BLaER1 (cell line): Measurements from ENCODE around the gene SYDE1.
"Not testable (repeated sequence)": the region's sequence is repeated elsewhere in the genome, so short reads cannot be mapped to it uniquely, and the experiment has no call there.

Experiments used
- H3K27ac ChIP-seq: shearing (Covaris generic); formaldehyde crosslinking; 2 replicates; pipeline ENCODE4 v1.8.1; 2022
- H3K27me3 ChIP-seq: shearing (Covaris generic); formaldehyde crosslinking; 2 replicates; pipeline ENCODE4 v1.8.1; 2022
- H3K36me3 ChIP-seq: shearing (Covaris generic); formaldehyde crosslinking; 2 replicates; pipeline ENCODE4 v1.8.1; 2022
- H3K4me1 ChIP-seq: shearing (Covaris generic); formaldehyde crosslinking; 2 replicates; pipeline ENCODE4 v1.8.1; 2022
- H3K4me2 ChIP-seq: shearing (Covaris generic); formaldehyde crosslinking; 2 replicates; pipeline ENCODE4 v1.8.1; 2022
- H3K4me3 ChIP-seq: shearing (Covaris generic); formaldehyde crosslinking; 2 replicates; pipeline ENCODE4 v1.8.1; 2022
- H3K9ac ChIP-seq: shearing (Covaris generic); formaldehyde crosslinking; 2 replicates; pipeline ENCODE4 v1.8.1; 2022
- H3K9me3 ChIP-seq: shearing (Covaris generic); formaldehyde crosslinking; 2 replicates; pipeline ENCODE4 v1.8.1; 2022
- H4K20me1 ChIP-seq: shearing (Covaris generic); formaldehyde crosslinking; 2 replicates; pipeline ENCODE4 v1.8.1; 2022
- Cebpa-rat ChIP-seq: shearing (Covaris generic); IDR thresholded peaks from 2 replicates; pipeline ENCODE4 v1.8.1; 2022

The SYDE1 gene, protein sequence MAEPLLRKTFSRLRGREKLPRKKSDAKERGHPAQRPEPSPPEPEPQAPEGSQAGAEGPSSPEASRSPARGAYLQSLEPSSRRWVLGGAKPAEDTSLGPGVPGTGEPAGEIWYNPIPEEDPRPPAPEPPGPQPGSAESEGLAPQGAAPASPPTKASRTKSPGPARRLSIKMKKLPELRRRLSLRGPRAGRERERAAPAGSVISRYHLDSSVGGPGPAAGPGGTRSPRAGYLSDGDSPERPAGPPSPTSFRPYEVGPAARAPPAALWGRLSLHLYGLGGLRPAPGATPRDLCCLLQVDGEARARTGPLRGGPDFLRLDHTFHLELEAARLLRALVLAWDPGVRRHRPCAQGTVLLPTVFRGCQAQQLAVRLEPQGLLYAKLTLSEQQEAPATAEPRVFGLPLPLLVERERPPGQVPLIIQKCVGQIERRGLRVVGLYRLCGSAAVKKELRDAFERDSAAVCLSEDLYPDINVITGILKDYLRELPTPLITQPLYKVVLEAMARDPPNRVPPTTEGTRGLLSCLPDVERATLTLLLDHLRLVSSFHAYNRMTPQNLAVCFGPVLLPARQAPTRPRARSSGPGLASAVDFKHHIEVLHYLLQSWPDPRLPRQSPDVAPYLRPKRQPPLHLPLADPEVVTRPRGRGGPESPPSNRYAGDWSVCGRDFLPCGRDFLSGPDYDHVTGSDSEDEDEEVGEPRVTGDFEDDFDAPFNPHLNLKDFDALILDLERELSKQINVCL

GRCh38 chr19:15107061-15108010 is at the start of gene SYDE1:
Gene SYDE1 (plus strand): TSS chr19:15107401. CDS start chr19:15107434, 33 bp downstream.
- Histone ChIP-seq H3K4me3 (no peak within 1 kb of the TSS), H3K36me3 (no peaks in the 10 kb centered on the region), H3K9ac (no peak within 1 kb of the TSS), H3K9me3 (peaks cover 16% of the 10 kb centered on the region), H3K4me2 (peak within 1 kb of the TSS; percentile 8; the same call in 1 of the 2 replicates), H3K27me3 (no peaks in the 10 kb centered on the region), H3K4me1 (peaks cover 6% of the 10 kb centered on the region), H4K20me1 (no peaks in the 10 kb centered on the region), H3K27ac (no peak within 1 kb of the TSS)
- TF ChIP-seq Cebpa-rat: no peak

DNA sequence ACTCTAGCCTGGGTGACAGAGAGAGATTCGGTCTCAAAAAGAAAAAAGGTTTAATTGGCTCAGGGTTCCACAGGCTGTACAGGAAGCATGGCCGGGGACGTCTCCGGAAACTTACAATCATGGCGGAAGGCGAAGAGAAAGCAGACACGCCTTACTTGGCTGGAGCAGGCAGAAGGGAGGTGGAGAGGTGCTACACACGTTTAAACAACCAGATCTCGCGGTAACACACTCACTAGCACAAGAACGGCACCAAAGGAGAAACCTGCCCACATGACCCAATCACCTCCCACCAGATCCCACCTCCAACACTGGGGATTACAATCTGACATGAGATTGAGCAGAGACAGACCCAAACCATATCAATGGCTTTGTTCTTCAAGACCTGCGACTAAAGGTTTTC is 45.2 kb upstream of the SYDE1 start:
- Histone ChIP-seq H3K4me1 (no peaks in the 10 kb centered on the region), H4K20me1 (no peaks in the 10 kb centered on the region), H3K36me3 (no peaks in the 10 kb centered on the region), H3K9ac (no peak overlapping the region), H3K27ac (no peak overlapping the region), H3K4me3 (no peak overlapping the region), H3K9me3 (no peaks in the 10 kb centered on the region), H3K27me3 (no peaks in the 10 kb centered on the region), H3K4me2 (no peak overlapping the region)
- no peak for TF ChIP-seq Cebpa-rat

DNA sequence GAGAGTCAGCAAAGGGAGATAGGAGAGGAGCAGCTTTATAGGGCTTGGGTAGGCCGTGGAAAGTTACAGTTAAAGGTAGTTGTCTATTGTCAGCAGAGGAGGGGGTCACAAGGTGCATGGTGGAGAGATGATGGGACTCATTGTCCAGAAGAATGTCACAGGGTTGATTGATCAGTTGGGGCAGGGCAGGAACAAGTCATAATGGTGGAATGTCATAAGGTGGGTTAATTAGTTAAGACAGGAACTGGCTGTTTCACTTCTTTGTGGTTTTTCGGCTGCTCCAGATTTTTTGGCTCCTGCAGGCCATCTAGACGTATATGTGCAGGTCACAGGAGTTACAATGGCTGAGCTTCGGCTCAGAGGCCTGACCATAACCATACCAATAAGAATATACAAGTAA is 36.8 kb upstream of the SYDE1 start:
- H3K27ac ChIP-seq, H4K20me1 ChIP-seq, H3K4me1 ChIP-seq, H3K4me2 ChIP-seq, H3K9ac ChIP-seq, H3K9me3 ChIP-seq, H3K4me3 ChIP-seq, H3K36me3 ChIP-seq, H3K27me3 ChIP-seq: not testable (repeated sequence)

DNA sequence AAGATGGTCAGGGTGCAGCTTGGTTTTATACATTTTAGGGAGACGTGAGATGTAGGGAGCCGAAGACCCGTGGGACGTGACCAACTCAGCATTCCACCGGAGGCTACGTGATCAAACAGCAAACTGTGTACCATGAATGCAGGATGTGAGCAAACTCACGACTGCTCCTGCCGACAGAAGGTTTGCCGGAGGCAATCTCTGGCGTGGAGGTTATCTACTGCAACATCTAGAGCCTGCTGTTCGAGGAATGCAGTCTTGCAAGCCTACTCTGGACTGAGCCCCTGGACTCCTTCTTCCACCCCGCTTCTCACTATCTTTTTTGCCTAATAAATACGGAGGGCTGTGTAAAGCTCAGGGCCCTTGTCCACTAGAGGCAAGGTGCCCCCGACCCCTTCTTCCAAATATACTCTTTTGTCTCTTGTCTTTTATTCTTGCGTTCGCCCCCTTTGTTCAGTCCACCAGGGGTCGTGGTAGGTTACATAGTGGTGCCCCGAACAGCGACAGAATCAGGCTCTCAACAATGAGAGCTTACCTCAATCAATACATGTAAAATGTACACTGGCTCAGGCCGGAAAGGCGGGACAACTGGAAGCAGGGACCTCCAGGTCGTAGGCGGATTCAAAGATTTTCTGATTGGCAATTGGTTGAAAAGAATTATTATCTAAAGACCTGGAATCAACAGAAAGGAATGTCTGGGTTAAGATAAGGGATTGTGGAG is 34.1 kb upstream of the SYDE1 start:
- no peak overlapping the region for H3K4me2 ChIP-seq
- H3K27ac ChIP-seq: no peak overlapping the region
- H3K4me1 ChIP-seq: no peaks in the 10 kb centered on the region
- no peaks in the 10 kb centered on the region for H3K9me3 ChIP-seq
- H3K36me3 ChIP-seq: no peaks in the 10 kb centered on the region
- no peak overlapping the region for H3K4me3 ChIP-seq
- H4K20me1 ChIP-seq: no peaks in the 10 kb centered on the region
- no peak for TF ChIP-seq Cebpa-rat
- no peaks in the 10 kb centered on the region for H3K27me3 ChIP-seq
- no peak overlapping the region for H3K9ac ChIP-seq

DNA sequence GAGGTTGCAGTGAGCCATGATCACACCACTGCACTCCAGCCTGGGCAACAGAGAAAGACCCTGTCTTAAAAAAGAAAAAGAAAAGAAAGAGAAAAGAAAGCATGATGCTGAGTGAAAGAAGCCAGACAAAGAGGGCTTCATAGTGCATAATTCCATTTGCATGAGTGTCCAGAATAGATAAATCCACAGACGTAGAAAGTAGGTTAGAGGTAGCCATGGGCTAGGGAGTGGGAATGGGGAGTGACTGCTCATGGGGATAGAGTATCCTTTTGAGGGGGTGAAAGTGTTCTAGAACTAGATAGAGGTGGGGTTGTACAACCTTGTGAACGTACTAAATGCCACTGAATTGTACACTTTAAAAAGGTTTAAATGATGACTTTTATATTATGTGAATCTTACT is 32.8 kb upstream of the SYDE1 start:
- Histone ChIP-seq H3K4me3 (no peak overlapping the region), H3K4me2 (no peak overlapping the region), H3K9ac (no peak overlapping the region), H4K20me1 (no peaks in the 10 kb centered on the region), H3K27ac (no peak overlapping the region), H3K36me3 (no peaks in the 10 kb centered on the region), H3K27me3 (no peaks in the 10 kb centered on the region), H3K9me3 (no peaks in the 10 kb centered on the region), H3K4me1 (no peaks in the 10 kb centered on the region)
- no peak for TF ChIP-seq Cebpa-rat

DNA sequence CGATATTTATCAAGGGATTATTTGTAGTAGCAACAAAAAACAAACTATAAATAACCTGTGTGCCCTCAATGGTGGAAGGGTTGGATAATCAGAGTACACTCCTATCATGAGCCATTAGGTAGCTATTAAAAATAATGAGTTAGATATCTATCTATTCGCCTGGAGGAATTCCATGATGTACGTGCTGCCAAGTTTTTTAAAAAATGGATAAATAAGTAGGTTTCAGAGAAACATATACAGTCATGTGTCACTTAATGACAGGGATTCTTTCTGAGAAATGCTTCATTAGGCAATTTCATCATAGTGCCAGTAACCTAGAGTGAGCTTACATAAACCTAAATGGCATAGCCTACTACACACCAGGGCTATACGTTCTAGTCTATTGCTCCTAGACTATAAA is 31.4 kb upstream of the SYDE1 start:
- Histone ChIP-seq H3K36me3 (no peaks in the 10 kb centered on the region), H3K4me1 (no peaks in the 10 kb centered on the region), H3K9me3 (no peaks in the 10 kb centered on the region), H3K4me3 (no peak overlapping the region), H3K27ac (no peak overlapping the region), H3K27me3 (no peaks in the 10 kb centered on the region), H3K9ac (no peak overlapping the region), H3K4me2 (no peak overlapping the region), H4K20me1 (no peaks in the 10 kb centered on the region)
- no peak for TF ChIP-seq Cebpa-rat

- not testable (repeated sequence) for H3K4me2 ChIP-seq, H3K4me3 ChIP-seq, H4K20me1 ChIP-seq, H3K36me3 ChIP-seq, H3K27ac ChIP-seq, H3K27me3 ChIP-seq, H3K9ac ChIP-seq, H3K9me3 ChIP-seq, H3K4me1 ChIP-seq
Observed at GRCh38 chr19:15080002-15080401, 27.2 kb upstream of the SYDE1 start.

- Histone ChIP-seq H3K4me1 (no peaks in the 10 kb centered on the region), H3K9ac (no peak within 1 kb of the TSS), H3K27me3 (no peaks in the 10 kb centered on the region), H3K9me3 (no peaks in the 10 kb centered on the region), H3K4me2 (no peak within 1 kb of the TSS), H3K36me3 (no peaks in the 10 kb centered on the region), H3K27ac (no peak within 1 kb of the TSS), H4K20me1 (no peaks in the 10 kb centered on the region), H3K4me3 (no peak within 1 kb of the TSS)
- no peak for TF ChIP-seq Cebpa-rat
Observed at GRCh38 chr19:15081911-15082310, 25.3 kb upstream of the SYDE1 start, which contains the start of gene OR1I1. Gene OR1I1 (plus strand): TSS chr19:15082211. CDS start chr19:15087066, 4,855 bp downstream.

GRCh38 chr19:15087182-15087581 is 20.0 kb upstream of the SYDE1 start:
- Histone ChIP-seq H4K20me1 (no peaks in the 10 kb centered on the region), H3K9me3 (no peaks in the 10 kb centered on the region), H3K27ac (no peak overlapping the region), H3K4me2 (no peak overlapping the region), H3K4me3 (no peak overlapping the region), H3K4me1 (no peaks in the 10 kb centered on the region), H3K36me3 (no peaks in the 10 kb centered on the region), H3K27me3 (no peaks in the 10 kb centered on the region), H3K9ac (no peak overlapping the region)
- no peak for TF ChIP-seq Cebpa-rat
